LHCN-M2 (cell line): ENCODE data around the gene NRCAM. TPM values are rescaled to one million over a fixed set of nuclear protein-coding genes. Genes with fewer than 3 reads are reported as not detected.

Experiments used
- DNase-seq: peaks from one replicate; pipeline ENCODE4 v3.0.0-alpha.2; 2012; ENCODE audit warnings: low read depth
- total RNA-seq: library from RNA; depleted of rRNA; stranded (reverse); fragments of >200 nt; gene quantifications from 2 replicates; pipeline ENCODE4 v1.2.3, GENCODE V29; 2014

The NRCAM gene
- total RNA-seq, 1 experiment from 2014 or later: 8.9 TPM

- no peak for DNase-seq
Observed at GRCh38 chr7:108158776-108159175, 297.5 kb downstream of the NRCAM start.

DNA sequence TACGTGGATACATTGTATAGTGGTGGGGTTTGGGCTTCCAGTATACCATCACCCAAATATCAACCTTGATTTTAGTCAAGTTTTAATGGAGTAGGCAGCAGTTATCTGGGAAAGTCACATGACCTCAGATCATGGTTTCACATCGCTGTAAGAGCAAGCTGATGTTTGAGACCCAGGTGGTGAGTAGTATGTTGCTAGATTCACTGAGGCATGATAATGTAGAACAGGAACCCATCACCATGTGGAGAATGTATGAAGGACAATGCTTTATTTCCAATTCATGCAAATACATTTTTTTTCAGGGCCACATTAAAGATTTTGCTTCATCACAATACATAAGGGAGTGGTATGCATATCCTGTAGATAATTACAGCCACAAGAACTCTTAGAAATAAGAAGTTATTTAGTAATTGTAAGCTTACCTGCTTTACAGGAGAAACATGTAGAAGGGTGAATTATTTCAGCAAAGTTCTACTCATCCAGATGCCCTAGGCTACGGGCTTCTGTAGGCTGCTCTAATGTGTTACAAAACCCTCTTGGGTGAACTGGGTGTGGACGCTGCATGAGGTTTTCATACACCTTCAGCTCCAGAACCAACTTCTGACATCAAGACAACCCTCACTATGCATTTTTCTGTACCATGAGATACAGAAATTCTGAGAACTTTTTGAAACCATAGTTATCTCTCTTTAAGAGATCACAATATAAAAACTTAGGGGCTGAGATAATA, 298.5 kb downstream of the NRCAM start:
- DNase-seq: no peak

DNA sequence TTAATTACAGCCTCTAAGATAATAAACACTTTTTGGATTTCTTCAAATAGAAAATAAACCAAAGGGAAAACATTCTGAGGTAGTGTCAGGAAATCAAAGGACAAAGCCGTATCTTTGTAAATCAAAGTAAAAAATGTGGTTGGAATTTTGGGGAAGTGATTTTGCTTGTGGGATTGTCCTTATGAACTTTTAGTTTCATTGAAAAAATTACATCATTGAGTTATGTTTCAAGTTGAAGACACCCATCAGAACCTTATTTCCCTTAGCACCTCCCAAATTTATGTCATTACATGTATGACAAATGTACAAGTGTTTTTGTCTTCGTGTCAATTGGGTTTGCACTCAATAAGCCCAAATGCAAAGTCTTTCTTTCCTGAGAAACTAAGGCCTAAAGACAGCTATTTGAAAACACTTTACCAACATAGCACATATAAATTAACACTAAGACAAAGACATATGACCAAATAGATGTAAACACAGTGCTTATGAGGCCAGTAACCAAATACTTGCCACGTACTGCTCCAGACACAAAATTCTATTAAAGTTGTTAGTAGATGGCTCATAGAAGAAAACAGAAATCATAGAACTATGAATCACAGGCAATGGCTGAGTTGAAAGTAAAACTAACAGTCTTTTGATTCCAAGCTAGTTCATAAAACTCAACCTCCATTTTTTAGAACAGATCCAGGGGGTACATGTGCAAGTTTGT, 299.2 kb downstream of the NRCAM start:
- DNase-seq: no peak

GRCh38 chr7:108152198-108152597, 304.0 kb downstream of the NRCAM start:
- DNase-seq: no peak

DNA sequence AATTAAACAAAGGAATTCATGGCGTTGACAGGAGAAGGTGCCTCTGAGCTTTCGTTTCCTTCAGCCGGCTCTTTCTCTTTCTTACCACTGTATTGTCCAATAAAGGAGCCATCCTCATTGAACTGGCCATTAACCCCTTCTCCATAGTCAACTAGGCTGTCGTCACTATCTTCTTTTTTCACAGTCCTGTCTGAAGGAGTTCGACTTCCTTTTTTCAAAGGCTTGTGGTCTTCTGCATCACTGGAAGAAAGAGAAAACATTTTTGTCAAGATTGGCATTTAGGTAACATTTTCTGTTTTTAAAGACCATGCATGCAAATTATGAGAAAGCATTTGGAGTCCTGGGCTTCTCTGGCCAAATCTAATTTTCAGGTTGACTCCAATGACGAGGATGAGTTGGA, 306.3 kb downstream of the NRCAM start:
- DNase-seq: no peak

DNA sequence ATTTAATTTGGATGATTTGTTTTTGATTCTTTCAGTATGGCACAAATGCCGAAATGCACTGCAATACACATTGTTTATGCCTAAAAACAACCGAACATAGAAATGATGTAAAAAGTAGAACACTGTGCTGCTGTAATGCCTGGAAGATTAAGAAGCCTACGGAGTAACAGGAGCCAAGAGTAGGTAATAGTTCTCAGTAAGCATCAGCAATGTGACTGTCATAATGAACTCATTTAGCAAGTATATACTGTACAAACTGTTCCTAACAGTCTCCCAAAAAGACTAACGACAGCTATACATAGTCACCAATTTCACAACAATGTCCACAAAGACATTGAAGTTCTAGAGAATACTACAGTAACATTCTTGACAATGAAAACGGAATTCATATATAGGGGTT, 307.1 kb downstream of the NRCAM start:
- no peak for DNase-seq

DNA sequence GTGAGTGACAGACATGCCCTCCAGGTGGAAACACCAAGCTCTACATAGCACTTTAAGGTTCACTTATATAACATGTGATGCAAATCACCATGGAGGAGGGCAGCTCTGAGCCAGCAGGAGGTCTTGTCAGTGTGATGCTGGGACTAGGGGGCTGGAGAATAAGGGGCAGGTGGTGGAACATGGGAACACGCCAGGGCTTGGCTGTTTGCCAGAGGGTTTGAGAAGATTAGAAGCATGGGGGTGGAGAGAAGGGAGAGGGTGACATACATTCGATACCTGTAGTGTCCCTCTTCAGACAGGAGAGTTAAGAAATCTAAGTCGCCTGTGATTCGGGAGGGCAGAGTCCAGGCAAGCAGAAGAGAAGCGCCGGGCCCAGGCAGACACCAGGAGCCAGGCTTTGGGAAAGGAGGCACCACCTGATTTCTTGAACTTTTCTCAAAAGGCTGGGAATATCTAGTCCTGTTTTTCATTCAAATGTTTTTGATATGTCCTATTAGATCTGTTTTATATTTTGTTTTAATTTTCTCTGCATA, 309.1 kb downstream of the NRCAM start:
- DNase-seq: no peak

DNA sequence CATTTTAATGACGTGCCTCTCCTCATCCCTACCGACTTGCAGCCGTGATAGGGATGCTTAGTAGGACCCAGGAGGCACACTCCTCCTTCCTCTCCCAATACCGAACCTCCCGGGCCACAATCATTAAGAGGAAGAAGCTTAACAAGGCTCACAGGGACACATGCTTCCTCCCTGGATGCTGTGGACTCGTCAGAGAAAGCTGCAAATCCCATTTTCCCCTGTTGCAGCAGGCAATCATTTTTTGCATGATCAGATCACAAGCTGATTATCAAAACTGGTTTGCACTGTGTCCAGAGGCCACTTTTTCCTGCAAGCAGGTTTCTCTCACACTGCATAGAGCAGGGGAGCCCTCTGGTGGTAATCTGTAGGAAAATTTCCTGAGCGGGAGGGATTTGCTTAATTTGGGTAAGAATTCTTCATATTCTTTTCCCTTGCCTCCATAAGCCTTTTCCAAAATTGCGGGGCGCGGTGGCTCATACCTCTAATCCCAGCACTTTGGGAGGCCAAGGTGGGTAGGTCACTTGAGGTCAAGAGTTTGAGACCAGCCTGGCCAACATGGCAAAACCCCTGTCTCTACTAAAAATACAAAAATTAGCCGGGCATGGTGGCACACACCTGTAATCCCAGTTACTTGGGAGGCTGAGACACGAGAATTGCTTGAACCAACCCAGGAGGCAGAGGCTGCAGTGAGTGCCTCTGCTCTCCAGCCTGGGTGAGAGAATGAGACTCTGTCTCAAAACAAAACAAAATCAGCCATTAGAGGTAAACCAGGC, 310.0 kb downstream of the NRCAM start:
- DNase-seq: peak; percentile 84

DNA sequence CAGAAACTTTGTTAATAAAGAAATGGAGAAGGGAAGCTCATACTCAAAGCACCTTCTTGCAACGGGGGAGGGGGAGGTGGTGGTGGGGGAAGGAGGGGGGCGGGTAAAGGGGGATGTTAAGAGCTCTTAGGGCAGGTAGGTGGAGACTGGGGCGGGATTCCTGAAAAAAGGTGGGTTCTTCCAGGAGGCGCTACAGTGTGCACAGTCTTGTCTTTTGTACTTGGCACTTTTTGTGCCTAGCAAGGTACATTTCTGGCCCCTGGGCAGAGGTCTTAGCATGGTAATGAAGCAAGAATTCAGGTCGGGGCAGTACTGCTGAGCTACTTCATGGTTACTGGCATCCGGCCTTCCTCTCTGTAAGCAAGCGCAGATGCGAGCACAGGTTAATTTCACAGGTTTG, 310.8 kb downstream of the NRCAM start:
- no peak for DNase-seq

DNA sequence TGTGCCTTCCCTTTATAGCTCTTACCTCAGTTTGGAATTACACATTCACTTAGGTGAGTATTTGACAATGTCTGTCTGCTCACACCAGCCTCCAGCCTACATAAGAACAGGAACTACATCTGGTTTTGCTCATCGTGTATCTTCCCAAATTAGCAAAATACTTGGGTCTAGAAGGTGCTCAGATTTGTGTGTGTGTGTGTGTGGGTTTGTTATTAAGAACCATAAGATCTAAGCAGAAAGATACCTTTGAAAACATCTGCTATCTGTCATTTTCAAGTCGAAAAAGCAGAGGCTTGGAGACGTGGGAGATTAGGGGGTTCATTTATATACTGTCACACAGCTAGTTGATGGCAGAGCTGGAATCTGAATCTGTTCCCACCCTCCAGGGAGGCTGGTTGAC, 311.3 kb downstream of the NRCAM start:
- DNase-seq: no peak

DNA sequence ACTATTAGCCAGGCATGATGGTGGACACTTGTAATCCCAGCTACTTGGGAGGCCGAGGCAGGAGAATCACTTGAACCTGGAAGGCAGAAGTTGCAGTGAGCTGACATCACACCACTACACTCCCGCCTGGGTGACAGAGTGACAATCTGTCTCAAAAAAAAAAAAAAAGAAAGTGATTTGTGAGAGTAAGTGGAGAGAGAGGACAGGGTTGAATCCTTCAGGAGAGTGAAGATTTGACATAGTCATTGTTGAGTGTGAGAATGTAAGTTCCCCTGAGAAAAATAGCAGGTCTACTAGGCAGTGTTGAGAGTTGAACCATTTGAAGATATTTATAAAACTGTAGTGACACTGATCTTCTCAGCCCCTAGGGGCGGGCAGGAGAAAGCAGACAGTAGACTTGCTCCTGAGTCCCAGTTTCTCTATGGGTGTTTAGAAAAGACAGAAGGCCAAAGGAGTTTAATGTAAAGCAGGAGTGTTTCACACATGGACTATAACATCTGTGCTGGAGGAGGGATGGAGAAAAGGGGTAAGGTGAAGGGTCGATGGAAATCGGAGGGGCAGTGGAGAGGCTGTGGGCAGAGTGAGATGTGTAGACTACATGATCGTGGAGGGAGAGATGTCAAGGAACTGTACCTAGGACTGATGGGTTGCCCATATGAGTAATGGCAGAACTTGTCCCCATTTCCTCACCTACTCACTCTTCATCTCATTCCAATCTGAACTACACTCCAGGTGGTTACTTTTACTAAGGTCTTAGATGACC, 312.4 kb downstream of the NRCAM start:
- DNase-seq: no peak

DNA sequence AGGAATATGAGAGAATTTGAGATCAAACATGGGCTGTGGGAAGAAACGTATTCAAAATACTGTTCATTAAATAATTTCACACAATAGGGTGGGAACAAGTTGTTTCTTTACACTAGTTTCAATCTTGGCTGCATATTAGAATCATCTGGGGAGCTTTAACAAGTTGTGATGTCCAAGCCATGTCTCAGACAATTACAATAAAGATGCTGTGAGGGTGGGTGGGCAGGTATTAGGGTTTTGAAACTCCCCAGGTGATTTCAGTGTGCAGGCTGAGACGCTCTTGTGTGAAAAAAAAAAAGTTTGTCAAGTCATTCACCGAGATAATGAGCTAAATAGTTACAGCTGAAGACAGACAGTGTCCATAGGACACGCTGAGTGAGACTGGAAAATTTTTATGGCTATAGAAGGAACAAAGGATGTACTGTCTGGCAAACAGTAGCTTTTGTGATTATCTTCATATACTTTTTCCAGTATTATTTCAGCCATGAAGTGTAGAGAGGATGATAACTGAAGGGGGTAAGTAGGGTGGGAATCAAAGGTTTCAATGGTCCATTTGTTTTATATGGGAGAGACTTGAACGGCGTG, 313.5 kb downstream of the NRCAM start:
- DNase-seq: no peak

GRCh38 chr7:108142180-108142579, 314.1 kb downstream of the NRCAM start:
- DNase-seq: no peak

DNA sequence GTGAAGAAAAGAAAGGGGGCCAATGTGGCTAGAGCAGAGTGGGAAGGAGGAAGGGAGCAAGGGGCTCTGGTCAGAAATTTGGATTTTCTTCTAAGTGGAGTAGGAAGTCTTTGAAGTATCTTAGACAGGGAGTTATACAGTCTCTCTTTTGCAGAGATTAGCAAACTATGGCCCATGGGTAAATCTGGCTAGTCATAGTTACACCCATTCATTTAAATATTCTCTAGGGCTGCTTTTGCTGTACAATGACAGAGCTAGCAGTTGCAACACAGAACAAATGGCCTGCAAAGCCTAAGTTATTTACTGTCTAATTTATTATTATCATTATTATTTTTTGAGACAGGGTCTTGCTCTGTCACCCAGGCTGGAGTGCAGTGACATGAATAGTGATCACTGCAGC, 315.6 kb downstream of the NRCAM start:
- no peak for DNase-seq

DNA sequence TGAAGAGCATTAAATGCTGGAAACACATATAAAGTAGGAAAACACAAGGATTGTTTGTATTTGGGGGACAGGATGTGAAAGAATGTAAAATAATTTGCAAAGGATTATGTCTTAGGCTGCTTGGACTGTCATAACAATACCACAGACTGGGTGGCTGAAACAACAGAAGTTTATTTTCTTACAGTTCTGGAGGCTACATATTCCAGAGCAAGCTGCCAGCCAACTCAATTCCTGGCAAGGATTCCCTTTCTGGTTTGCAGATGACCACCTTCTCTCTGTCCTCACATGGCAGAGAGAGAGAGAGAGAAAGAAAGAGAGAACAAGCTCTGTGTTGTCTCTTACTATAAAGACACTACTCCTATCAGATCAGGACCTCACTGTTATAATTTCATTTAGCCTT, 317.3 kb downstream of the NRCAM start:
- peak; percentile 36 for DNase-seq

DNA sequence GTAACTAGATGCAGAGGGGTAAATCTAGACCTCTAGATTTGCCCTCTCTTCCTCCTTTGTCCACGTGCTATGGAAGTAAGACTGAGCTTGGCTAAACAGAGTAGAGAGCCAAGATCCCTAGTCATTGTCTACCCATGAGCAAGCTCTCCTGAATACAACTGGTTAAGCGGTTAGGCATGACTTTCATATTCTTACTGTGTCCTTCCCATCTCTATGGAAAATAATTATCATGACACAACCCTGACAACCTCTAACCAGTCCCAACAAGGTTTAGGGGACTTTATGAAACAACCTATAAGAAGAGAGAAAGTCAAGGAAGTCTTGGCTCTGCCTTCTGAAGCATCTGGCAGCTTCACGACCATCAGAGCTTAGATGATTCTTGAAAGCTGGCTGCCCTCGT, 318.2 kb downstream of the NRCAM start:
- no peak for DNase-seq

- no peak for DNase-seq
Observed at GRCh38 chr7:108137040-108137439, 319.2 kb downstream of the NRCAM start.

DNA sequence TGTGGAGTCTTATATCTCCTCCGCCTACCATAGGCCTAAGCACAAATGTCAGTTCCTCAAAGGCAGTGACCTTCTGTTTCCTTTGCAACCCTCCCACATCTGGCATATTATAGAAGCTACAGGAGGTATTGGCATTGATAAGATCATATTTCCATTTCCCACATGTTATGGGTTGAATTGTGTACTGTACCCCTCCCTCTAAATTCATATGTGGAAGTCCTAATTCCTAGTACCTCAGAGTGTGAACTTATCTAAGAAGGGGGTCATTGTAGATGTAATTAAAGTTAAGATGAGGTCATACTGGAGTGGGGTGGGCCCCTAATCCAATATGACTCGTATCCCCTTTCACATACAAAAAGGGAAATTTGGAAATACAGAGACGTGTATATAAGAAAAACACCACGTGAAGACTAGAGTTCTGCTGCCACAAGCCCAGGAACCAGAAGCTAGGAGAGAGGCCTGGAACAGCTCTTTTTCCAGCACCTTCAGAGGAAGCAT, 320.0 kb downstream of the NRCAM start:
- DNase-seq: no peak

DNA sequence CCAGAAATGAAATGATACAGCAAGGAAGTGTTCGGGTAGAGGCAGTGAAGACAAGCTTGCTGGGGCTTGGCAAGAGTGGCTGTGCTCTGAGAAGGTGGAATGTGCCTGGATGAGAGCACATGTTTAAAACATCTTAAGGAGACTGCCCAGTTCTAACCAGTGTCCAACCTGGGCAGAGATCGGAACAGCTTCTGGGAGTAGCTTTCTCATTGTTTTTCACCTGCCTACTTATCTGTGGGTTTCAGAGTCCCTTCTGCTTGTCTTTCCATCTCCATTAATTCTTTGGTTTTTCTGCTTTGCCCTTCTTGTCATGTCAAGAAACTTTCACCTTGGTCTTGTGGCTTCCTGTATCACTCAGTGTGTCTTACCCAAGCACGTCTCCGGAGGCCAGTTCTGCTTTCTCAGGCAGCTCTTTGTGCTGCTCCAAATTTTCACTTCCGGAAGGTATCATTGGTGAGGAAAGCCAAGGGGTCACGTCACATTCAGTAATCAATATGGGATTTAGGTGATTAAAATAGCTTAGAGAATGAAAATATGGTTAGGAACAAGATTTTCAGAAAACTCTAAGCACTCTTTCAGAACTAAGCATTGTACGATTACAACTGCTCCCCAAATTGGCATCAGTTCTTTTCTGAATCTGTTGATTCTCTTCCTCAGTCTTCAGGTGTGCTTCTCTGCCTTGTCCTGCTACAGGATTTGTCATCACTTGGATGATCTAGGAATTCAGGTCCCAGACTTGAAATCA, 320.6 kb downstream of the NRCAM start:
- DNase-seq: no peak

DNA sequence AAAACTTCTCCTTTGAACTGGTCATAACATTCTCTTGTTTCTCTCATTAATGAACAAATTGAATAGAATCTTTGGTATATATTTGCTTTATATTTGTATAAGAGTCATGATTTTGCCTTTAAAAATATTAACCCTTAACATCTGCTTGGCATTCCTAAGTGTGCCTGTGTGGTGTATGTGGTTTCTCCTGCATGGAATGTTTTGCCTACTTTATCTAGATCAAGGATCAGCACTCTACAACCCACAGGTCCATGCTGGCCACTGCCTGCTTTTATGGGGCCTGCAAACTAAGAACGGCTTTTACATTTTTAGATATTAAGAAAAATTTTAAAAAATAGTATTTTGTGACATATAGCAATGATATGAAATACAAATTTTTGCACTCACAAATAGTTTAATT, 321.8 kb downstream of the NRCAM start:
- no peak for DNase-seq
